ENCODE measurements around the gene NAIF1.

Gene NAIF1

GRCh38 chr9:128065907-128066712 lies 1.0 kb downstream of the NAIF1 start:
- no peak for DNase-seq (ENCODE audit: low read depth, low spot score)
- Histone ChIP-seq H3K9me3 (ENCODE audit: control insufficient read depth, insufficient read depth, low read length) (no peaks in the 10 kb centered on the region), H3K4me1 (ENCODE audit: control insufficient read depth, insufficient read depth, low read length) (peaks cover 8% of the 10 kb centered on the region), H3K36me3 (ENCODE audit: control insufficient read depth, insufficient read depth, low read length) (no peaks in the 10 kb centered on the region), H3K4me3 (ENCODE audit: low read length) (peak overlapping the region; percentile 6; the same call in 1 of the 2 replicates), H3K27me3 (ENCODE audit: control insufficient read depth, insufficient read depth, low read length) (no peaks in the 10 kb centered on the region), H3K27ac (ENCODE audit: low read length) (no peak overlapping the region)
- no CpG with 5 or more reads among the region's 18 CpGs for WGBS (ENCODE audit: insufficient coverage, insufficient read length)

- no peak for DNase-seq (ENCODE audit: low read depth, low spot score)
- H3K27me3 ChIP-seq (ENCODE audit: control insufficient read depth, insufficient read depth, low read length): no peaks in the 10 kb centered on the region
- H3K27ac ChIP-seq (ENCODE audit: low read length): no peak overlapping the region
- peaks cover 8% of the 10 kb centered on the region for H3K4me1 ChIP-seq (ENCODE audit: control insufficient read depth, insufficient read depth, low read length)
- no CpG with 5 or more reads among the region's 28 CpGs for WGBS (ENCODE audit: insufficient coverage, insufficient read length)
- H3K36me3 ChIP-seq (ENCODE audit: control insufficient read depth, insufficient read depth, low read length): no peaks in the 10 kb centered on the region
- no peaks in the 10 kb centered on the region for H3K9me3 ChIP-seq (ENCODE audit: control insufficient read depth, insufficient read depth, low read length)
- H3K4me3 ChIP-seq (ENCODE audit: low read length): no peak overlapping the region
Observed at GRCh38 chr9:128062846-128063831, 4.0 kb downstream of the NAIF1 start.

GRCh38 chr9:128062279-128062678 lies 4.8 kb downstream of the NAIF1 start:
- DNase-seq (ENCODE audit: low read depth, low spot score): no peak
- Histone ChIP-seq H3K27me3 (ENCODE audit: control insufficient read depth, insufficient read depth, low read length) (no peaks in the 10 kb centered on the region), H3K4me1 (ENCODE audit: control insufficient read depth, insufficient read depth, low read length) (peaks cover 9% of the 10 kb centered on the region), H3K36me3 (ENCODE audit: control insufficient read depth, insufficient read depth, low read length) (no peaks in the 10 kb centered on the region), H3K9me3 (ENCODE audit: control insufficient read depth, insufficient read depth, low read length) (no peaks in the 10 kb centered on the region), H3K27ac (ENCODE audit: low read length) (no peak overlapping the region), H3K4me3 (ENCODE audit: low read length) (no peak overlapping the region)
- WGBS (ENCODE audit: insufficient coverage, insufficient read length): no CpG with 5 or more reads among the region's 6 CpGs

DNA sequence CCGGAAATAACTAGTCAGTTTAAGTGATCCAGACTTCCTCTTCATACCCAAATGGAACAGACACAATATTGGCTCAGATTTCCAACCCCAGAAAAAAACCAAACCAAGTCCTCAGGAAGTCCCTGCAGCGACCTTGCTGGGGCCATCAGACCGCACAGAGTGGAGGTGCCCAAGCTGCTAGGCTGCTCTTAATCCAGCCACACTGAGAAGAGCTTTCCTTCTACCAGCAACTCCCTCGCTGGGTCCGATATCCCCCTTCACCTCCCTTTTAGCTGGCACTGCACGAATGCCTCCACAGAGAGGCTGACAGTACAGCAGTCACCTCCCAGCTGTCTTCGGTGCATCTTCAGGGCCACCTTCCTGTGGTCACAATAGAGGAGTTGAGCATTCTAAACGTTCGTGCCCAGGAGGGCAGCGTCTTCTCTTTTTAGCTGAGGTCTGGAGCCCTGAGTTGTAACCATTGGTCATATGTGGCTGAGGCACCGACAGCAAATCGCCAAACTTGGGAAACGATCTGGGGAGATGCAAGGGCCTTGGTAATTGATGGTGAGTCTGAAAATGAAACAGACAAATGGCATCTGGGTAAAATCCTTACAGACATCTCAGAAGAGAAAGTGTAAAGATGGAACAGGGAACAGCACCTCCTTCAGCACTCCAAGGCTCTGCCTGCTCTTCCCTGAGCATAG lies 5.7 kb downstream of the NAIF1 start:
- DNase-seq (ENCODE audit: low read depth, low spot score): no peak
- no peak overlapping the region for H3K27ac ChIP-seq (ENCODE audit: low read length)
- peaks cover 7% of the 10 kb centered on the region for H3K4me1 ChIP-seq (ENCODE audit: control insufficient read depth, insufficient read depth, low read length)
- no CpG with 5 or more reads among the region's 13 CpGs for WGBS (ENCODE audit: insufficient coverage, insufficient read length)
- H3K4me3 ChIP-seq (ENCODE audit: low read length): no peak overlapping the region
- H3K27me3 ChIP-seq (ENCODE audit: control insufficient read depth, insufficient read depth, low read length): no peaks in the 10 kb centered on the region
- no peaks in the 10 kb centered on the region for H3K36me3 ChIP-seq (ENCODE audit: control insufficient read depth, insufficient read depth, low read length)
- no peaks in the 10 kb centered on the region for H3K9me3 ChIP-seq (ENCODE audit: control insufficient read depth, insufficient read depth, low read length)

- WGBS (ENCODE audit: insufficient coverage, insufficient read length): no CpG with 5 or more reads among the region's 6 CpGs
Observed at GRCh38 chr9:128059365-128059983, 7.6 kb downstream of the NAIF1 start.

GRCh38 chr9:128057724-128058409 lies 9.3 kb downstream of the NAIF1 start:
- no peak for DNase-seq (ENCODE audit: low read depth, low spot score)
- Histone ChIP-seq H3K27ac (ENCODE audit: low read length) (no peak overlapping the region), H3K36me3 (ENCODE audit: control insufficient read depth, insufficient read depth, low read length) (no peaks in the 10 kb centered on the region), H3K9me3 (ENCODE audit: control insufficient read depth, insufficient read depth, low read length) (no peaks in the 10 kb centered on the region), H3K4me1 (ENCODE audit: control insufficient read depth, insufficient read depth, low read length) (peaks cover 9% of the 10 kb centered on the region; the same call in 1 of the 2 replicates), H3K27me3 (ENCODE audit: control insufficient read depth, insufficient read depth, low read length) (no peaks in the 10 kb centered on the region), H3K4me3 (ENCODE audit: low read length) (no peak overlapping the region)
- no CpG with 5 or more reads among the region's 8 CpGs for WGBS (ENCODE audit: insufficient coverage, insufficient read length)

More at GRCh38 chr9:128059365-128059983, 7.6 kb downstream of the NAIF1 start:
- DNase-seq (ENCODE audit: low read depth, low spot score): no peak
- Histone ChIP-seq H3K36me3 (ENCODE audit: control insufficient read depth, insufficient read depth, low read length) (no peaks in the 10 kb centered on the region), H3K4me1 (ENCODE audit: control insufficient read depth, insufficient read depth, low read length) (peaks cover 9% of the 10 kb centered on the region; the same call in 1 of the 2 replicates), H3K27me3 (ENCODE audit: control insufficient read depth, insufficient read depth, low read length) (no peaks in the 10 kb centered on the region), H3K27ac (ENCODE audit: low read length) (no peak overlapping the region), H3K4me3 (ENCODE audit: low read length) (no peak overlapping the region), H3K9me3 (ENCODE audit: control insufficient read depth, insufficient read depth, low read length) (no peaks in the 10 kb centered on the region)

DNA sequence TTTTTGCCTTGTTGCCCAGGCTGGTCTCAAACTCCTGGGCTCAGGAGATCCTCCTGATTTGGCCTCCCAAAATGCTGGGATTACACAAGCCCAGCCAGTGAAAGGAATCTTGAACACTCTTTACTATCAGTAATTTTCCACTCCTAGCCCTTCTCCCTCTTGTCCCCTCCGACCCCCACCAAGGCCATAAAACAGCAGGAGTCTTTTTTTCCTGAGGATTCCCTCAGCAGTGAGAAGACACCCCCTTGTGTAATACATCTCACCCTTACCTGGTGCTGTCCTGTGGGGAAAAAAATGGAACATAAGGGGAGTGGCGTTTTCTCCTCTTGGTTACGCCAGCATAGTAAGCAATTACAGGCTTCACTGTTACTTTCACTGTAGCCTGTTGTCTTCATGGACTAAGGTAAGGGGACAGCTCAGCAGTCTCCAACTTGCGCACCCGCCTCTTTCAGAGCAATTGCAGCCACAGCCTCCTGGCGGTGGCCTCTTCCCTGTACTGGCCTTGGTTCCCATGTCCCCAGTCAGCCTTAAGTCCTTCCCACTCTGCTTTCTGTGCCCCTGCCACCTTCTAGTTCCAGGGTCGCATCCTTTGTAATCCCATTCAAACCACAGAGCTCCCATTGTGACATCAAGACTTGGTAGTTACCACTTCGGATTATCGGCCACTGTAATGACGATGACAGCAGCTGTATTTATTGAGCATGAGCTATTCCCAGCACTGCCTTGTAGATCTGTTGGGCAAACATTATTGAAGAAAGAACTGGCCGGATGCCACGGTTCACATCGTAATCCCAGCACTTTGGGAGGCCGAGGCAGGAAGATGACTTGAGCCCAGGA lies 10.0 kb downstream of the NAIF1 start:
- no peak overlapping the region for H3K4me3 ChIP-seq (ENCODE audit: low read length)
- H3K27me3 ChIP-seq (ENCODE audit: control insufficient read depth, insufficient read depth, low read length): no peaks in the 10 kb centered on the region
- DNase-seq (ENCODE audit: low read depth, low spot score): no peak
- H3K27ac ChIP-seq (ENCODE audit: low read length): no peak overlapping the region
- WGBS (ENCODE audit: insufficient coverage, insufficient read length): no CpG with 5 or more reads among the region's 14 CpGs
- H3K36me3 ChIP-seq (ENCODE audit: control insufficient read depth, insufficient read depth, low read length): no peaks in the 10 kb centered on the region
- peaks cover 9% of the 10 kb centered on the region; the same call in 1 of the 2 replicates for H3K4me1 ChIP-seq (ENCODE audit: control insufficient read depth, insufficient read depth, low read length)
- H3K9me3 ChIP-seq (ENCODE audit: control insufficient read depth, insufficient read depth, low read length): no peaks in the 10 kb centered on the region

GRCh38 chr9:128056086-128056485 lies 11.0 kb downstream of the NAIF1 start:
- no peak for DNase-seq (ENCODE audit: low read depth, low spot score)
- no peaks in the 10 kb centered on the region; the same call in 1 of the 2 replicates for H3K27me3 ChIP-seq (ENCODE audit: control insufficient read depth, insufficient read depth, low read length)
- H3K9me3 ChIP-seq (ENCODE audit: control insufficient read depth, insufficient read depth, low read length): no peaks in the 10 kb centered on the region
- H3K36me3 ChIP-seq (ENCODE audit: control insufficient read depth, insufficient read depth, low read length): no peaks in the 10 kb centered on the region
- WGBS (ENCODE audit: insufficient coverage, insufficient read length): no CpG with 5 or more reads among the region's 3 CpGs
- H3K27ac ChIP-seq (ENCODE audit: low read length): no peak overlapping the region
- H3K4me1 ChIP-seq (ENCODE audit: control insufficient read depth, insufficient read depth, low read length): peaks cover 9% of the 10 kb centered on the region; the same call in 1 of the 2 replicates
- H3K4me3 ChIP-seq (ENCODE audit: low read length): no peak overlapping the region

Data from iPS DF 6.9 (cell line).